HepG2 (cell line): ENCODE data around the gene GALNT8. TPM values are rescaled to one million over a fixed set of nuclear protein-coding genes. Genes with fewer than 3 reads are reported as not detected.

Source experiments
- ATAC-seq: fragments of 200-7000 bp; cut with Tn5 transposase; 3 replicates; pipeline ENCODE4 v1.9.1; 2020; ENCODE audit warnings: mild to moderate bottlenecking, moderate library complexity
- BruUV-seq: library from RNA; stranded (reverse); fragments of 400-500 nt; replicated peaks from 2 replicates; lab custom pipeline; 2021; lab: Mats Ljungman, UMichigan
- CTCF ChIA-PET: fragments of 300-600 bp; formaldehyde crosslinking; extraction: SDS; loops from one replicate; lab custom pipeline; 2021; ENCODE audit warnings: low total read pairs, inconsistent platforms, low intra/inter-chr PET ratio; lab: Yijun Ruan, JAX
- POLR2A ChIA-PET: fragments of 350-600 bp; sonication (Branson Sonifier 250); formaldehyde crosslinking; loops from one replicate; lab custom pipeline; 2020; ENCODE audit warnings: antibody characterized with exemption, inconsistent platforms; lab: Yijun Ruan, JAX
- DNase-seq: peaks from one replicate; pipeline ENCODE4 v3.0.0-alpha.2; 2015; ENCODE audit warnings: low spot score
- FAIRE-seq: peaks from 3 replicates; lab custom pipeline; 2011; peaks lifted over from hg19 to GRCh38; lab: Jason Lieb, UNC
- H2AFZ ChIP-seq: one replicate; pipeline ENCODE4 v1.6.1; 2011; ENCODE audit warnings: low read length, inconsistent platforms
- H3K27ac ChIP-seq: fragments of 300-600 bp; 3 replicates; pipeline ENCODE4 v1.8.0; 2011; ENCODE audit warnings: mixed run types, mild to moderate bottlenecking, mixed read lengths, low read length, inconsistent platforms; ENCODE audit not compliant: insufficient read depth; ENCODE audit errors: extremely low read length
- H3K27me3 ChIP-seq, 2 experiments: fragments of 200-600 bp in 1 of 2; 2 replicates in 1 of 2; 3 replicates in 1 of 2; pipeline versions ENCODE4 v1.6.0 to v1.8.0; 2011; ENCODE audit warnings: low read length in 2 of 2, mild to moderate bottlenecking in 2 of 2, moderate library complexity in 2 of 2, inconsistent platforms in 1 of 2; ENCODE audit not compliant: insufficient read depth in 2 of 2, control insufficient read depth in 1 of 2
- H3K36me3 ChIP-seq, 2 experiments: fragments of 200-600 bp in 1 of 2; replicated peaks in 1 of 2; 2 replicates in 1 of 2; 3 replicates in 1 of 2; pipeline versions ENCODE4 v1.5.1 to v1.8.0; 2011; ENCODE audit warnings: low read length in 2 of 2, inconsistent platforms in 1 of 2; ENCODE audit not compliant: insufficient read depth in 2 of 2, control insufficient read depth in 1 of 2
- H3K4me1 ChIP-seq: 2 replicates; pipeline ENCODE4 v1.5.1; 2012; ENCODE audit warnings: low read length, inconsistent platforms; ENCODE audit not compliant: insufficient read depth
- H3K4me2 ChIP-seq: 2 replicates; pipeline ENCODE4 v1.6.0; 2011; ENCODE audit warnings: low read depth, low read length, inconsistent platforms
- H3K4me3 ChIP-seq, 3 experiments: fragments of 200-600 bp in 1 of 3; sonication (generic), shearing (Covaris generic) in 1 of 3; replicated peaks in 1 of 3; 2 replicates each; pipeline ENCODE4 v1.5.1; 2011 to 2016; ENCODE audit warnings: low read length in 3 of 3, inconsistent platforms in 2 of 3, low read depth in 2 of 3, mild to moderate bottlenecking in 2 of 3, control low read depth in 1 of 3, mixed read lengths in 1 of 3; ENCODE audit not compliant: insufficient read depth in 1 of 3
- H3K79me2 ChIP-seq: one replicate; pipeline ENCODE4 v1.6.1; 2011; ENCODE audit warnings: low read length, inconsistent platforms; ENCODE audit not compliant: insufficient read depth
- H3K9ac ChIP-seq: 2 replicates; pipeline ENCODE4 v1.6.0; 2011; ENCODE audit warnings: mild to moderate bottlenecking, low read depth, low read length, inconsistent platforms; ENCODE audit not compliant: insufficient read depth
- H3K9me3 ChIP-seq: 2 replicates; pipeline ENCODE4 v1.5.1; 2012; ENCODE audit warnings: mild to moderate bottlenecking, low read length
- H4K20me1 ChIP-seq: 2 replicates; pipeline ENCODE4 v1.6.0; 2011; ENCODE audit warnings: inconsistent platforms, mild to moderate bottlenecking, low read length, moderate library complexity; ENCODE audit not compliant: insufficient read depth
- CEBPG ChIP-seq: IDR thresholded peaks from 2 replicates; pipeline ENCODE4 v1.6.1; 2016
- KLF15 ChIP-seq: sonication (generic); formaldehyde crosslinking; IDR thresholded peaks from 2 replicates; pipeline ENCODE4 v1.8.1; 2023; ENCODE audit warnings: borderline replicate concordance, mild to moderate bottlenecking, inconsistent platforms, missing genetic modification reagents, mixed read lengths
- NFYC ChIP-seq: IDR thresholded peaks from 2 replicates; pipeline ENCODE4 v1.6.1; 2016; ENCODE audit warnings: missing genetic modification reagents, missing compliant biosample characterization
- U2AF1 ChIP-seq: fragments of 200-400 bp; formaldehyde crosslinking; optimal IDR thresholded peaks from 2 replicates; pipeline ENCODE3; 2017; ENCODE audit warnings: mild to moderate bottlenecking, low read depth, low read length
- XBP1 ChIP-seq: sonication (generic); formaldehyde crosslinking; IDR thresholded peaks from 2 replicates; pipeline ENCODE4 v1.5.0; 2020; ENCODE audit warnings: missing genetic modification reagents
- ZNF614 ChIP-seq: IDR thresholded peaks from 2 replicates; pipeline ENCODE4 v1.6.1; 2018; ENCODE audit warnings: missing biosample characterization, missing genetic modification reagents, inconsistent platforms, borderline replicate concordance
- ZNF737 ChIP-seq: sonication (generic); formaldehyde crosslinking; IDR thresholded peaks from 2 replicates; pipeline ENCODE4 v1.5.0; 2020; ENCODE audit warnings: missing genetic modification reagents, mild to moderate bottlenecking, borderline replicate concordance
- WGBS: methylation state at CpG from one replicate; pipeline ENCODE4 v1.1.6; 2017; ENCODE audit warnings: low lambda C conversion rate; 5-methylcytosine and 5-hydroxymethylcytosine counted together
- in situ Hi-C: cut with HindIII; loops from 2 replicates; pipeline ENCODE4 v1.10.0; 2017; ENCODE audit warnings: low pct_unique_long_range_greater_than_20kb; ENCODE audit not compliant: extremely low pct_ligation_motif_present
- intact Hi-C: fragments of 100-400 bp; cut with micrococcal nuclease; formaldehyde crosslinking; loops from one replicate; pipeline ENCODE4 v1.10.0; 2022; ENCODE audit not compliant: unreplicated experiment
- polyA plus RNA-seq, 8 experiments: library from polyadenylated mRNA; depleted of rRNA in 3 of 8; stranded (reverse) in 7 of 8; unstranded in 1 of 8; fragments of >200 nt; fragmentation: Illumina TruSeq in 4 of 8; extraction: Trizol in 4 of 8; gene quantifications; 2 replicates each; pipeline versions ENCODE4 v1.2.1 to v1.2.3, GENCODE V29; 2011 to 2016; ENCODE audit warnings: low read depth in 4 of 8, missing spikeins in 1 of 8, mixed read lengths in 1 of 8; ENCODE audit not compliant: insufficient read depth in 1 of 8
- total RNA-seq, 5 experiments: library from RNA; depleted of rRNA; stranded (reverse); fragments of >200 nt; fragmentation: Illumina TruSeq; extraction: Trizol; gene quantifications; 2 replicates each; pipeline ENCODE4 v1.2.3, GENCODE V29; 2016; ENCODE audit warnings: low read depth in 1 of 5
- TF ChIP-seq, protein P1 (sequence below): sonication (generic); formaldehyde crosslinking; IDR thresholded peaks from 2 replicates; pipeline ENCODE4 v1.4.0; 2020; ENCODE audit warnings: missing genetic modification reagents, borderline replicate concordance

Gene GALNT8
- total and polyA plus RNA-seq, 2 of the 13 experiments (the other 11 are each of a cell fraction or from before 2014, with no cell fraction given), result 0.45 TPM; not detected in 1

DNA sequence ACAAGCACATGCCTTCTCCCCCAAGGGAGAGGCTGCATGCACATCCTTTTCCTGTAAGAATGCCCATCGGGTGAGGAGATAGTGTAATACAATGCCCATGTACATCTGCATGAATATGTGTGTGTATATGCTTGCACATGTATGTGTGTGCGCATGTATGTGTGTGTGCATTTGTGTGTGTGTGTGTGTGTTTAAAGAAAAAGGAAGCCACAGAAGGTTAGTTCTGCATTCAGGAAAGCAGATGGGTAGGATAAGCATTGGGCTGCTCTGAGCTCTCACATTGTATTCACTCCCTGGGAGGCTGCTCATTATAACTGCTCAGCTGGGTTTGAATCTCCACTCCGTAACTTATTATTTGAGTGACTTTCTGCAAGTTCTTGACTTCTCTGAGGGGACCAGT, 74.3 kb downstream of the GALNT8 start:
- DNase-seq, result no peak

DNA sequence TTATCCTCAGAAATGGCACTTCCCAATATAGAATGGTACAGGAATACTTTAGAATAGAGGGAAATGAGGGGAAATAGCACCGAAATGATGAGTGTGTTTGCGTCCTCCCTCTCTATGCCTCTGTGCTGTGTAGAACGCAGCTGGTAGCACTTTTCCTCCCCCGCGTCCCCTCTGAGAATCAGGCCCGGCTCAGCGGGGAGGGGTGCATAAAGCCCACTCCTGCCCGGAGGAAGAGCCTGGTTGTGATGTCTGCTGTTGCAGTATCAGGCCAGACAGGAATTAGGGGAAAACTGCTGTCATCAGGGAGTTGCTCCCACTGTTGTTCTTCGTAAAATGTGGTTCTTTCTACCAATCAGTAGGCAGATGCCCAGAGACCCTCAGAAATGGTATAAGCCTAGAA, 76.0 kb downstream of the GALNT8 start:
- peaks cover 8% of the 10 kb centered on the region; the same call in 1 of the 2 replicates for H3K4me1 ChIP-seq
- ATAC-seq, result no peak
- no peaks in the 10 kb centered on the region for H3K36me3 ChIP-seq
- H3K79me2 ChIP-seq, result no peaks in the 10 kb centered on the region
- DNase-seq, result no peak
- intact Hi-C loops, result no loop called here
- H3K27me3 ChIP-seq, result peaks cover 0 to 12% of the 10 kb centered on the region in 2 experiments; a peak in 3 of 5 replicates
- in situ Hi-C loops, result no loop called here
- no peak for FAIRE-seq
- H3K4me2 ChIP-seq, result no peak overlapping the region
- CTCF ChIA-PET, result no interaction called here
- POLR2A ChIA-PET, result no interaction called here
- H3K4me3 ChIP-seq, result no peak overlapping the region
- no peak overlapping the region for H3K9ac ChIP-seq
- no peak overlapping the region for H2AFZ ChIP-seq
- no TSS peak for BruUV-seq
- no peaks in the 10 kb centered on the region for H3K9me3 ChIP-seq
- H4K20me1 ChIP-seq, result no peaks in the 10 kb centered on the region
- no peak overlapping the region for H3K27ac ChIP-seq
- TF ChIP-seq ZNF614 (CRISPR knock-in tag), result no peak
- no peak for TF ChIP-seq XBP1
- no peak for TF ChIP-seq ZNF737
- TF ChIP-seq, protein P1, sequence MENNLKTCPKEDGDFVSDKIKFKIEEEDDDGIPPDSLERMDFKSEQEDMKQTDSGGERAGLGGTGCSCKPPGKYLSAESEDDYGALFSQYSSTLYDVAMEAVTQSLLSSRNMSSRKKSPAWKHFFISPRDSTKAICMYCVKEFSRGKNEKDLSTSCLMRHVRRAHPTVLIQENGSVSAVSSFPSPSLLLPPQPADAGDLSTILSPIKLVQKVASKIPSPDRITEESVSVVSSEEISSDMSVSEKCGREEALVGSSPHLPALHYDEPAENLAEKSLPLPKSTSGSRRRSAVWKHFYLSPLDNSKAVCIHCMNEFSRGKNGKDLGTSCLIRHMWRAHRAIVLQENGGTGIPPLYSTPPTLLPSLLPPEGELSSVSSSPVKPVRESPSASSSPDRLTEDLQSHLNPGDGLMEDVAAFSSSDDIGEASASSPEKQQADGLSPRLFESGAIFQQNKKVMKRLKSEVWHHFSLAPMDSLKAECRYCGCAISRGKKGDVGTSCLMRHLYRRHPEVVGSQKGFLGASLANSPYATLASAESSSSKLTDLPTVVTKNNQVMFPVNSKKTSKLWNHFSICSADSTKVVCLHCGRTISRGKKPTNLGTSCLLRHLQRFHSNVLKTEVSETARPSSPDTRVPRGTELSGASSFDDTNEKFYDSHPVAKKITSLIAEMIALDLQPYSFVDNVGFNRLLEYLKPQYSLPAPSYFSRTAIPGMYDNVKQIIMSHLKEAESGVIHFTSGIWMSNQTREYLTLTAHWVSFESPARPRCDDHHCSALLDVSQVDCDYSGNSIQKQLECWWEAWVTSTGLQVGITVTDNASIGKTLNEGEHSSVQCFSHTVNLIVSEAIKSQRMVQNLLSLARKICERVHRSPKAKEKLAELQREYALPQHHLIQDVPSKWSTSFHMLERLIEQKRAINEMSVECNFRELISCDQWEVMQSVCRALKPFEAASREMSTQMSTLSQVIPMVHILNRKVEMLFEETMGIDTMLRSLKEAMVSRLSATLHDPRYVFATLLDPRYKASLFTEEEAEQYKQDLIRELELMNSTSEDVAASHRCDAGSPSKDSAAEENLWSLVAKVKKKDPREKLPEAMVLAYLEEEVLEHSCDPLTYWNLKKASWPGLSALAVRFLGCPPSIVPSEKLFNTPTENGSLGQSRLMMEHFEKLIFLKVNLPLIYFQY, result no peak
- TF ChIP-seq U2AF1, result no peak
- TF ChIP-seq CEBPG (CRISPR knock-in tag), result no peak
- no peak for TF ChIP-seq KLF15 (CRISPR knock-in tag)
- 50% methylated on average over 8 of the region's 9 CpGs for WGBS

More for the DNA sequence above, 74.3 kb downstream of the GALNT8 start:
- no peak for TF ChIP-seq NFYC (CRISPR knock-in tag)
- peaks cover 0 to 3% of the 10 kb centered on the region in 2 experiments; a peak in 2 of 5 replicates for H3K27me3 ChIP-seq
- ChIA-PET POLR2A (no interaction called here), CTCF (no interaction called here)
- no peak overlapping the region for H3K27ac ChIP-seq
- BruUV-seq, result no TSS peak
- intact Hi-C loops, result no loop called here
- ATAC-seq (no peak), FAIRE-seq (no peak)
- H3K4me2 ChIP-seq, result no peak overlapping the region
- no peak overlapping the region for H3K4me3 ChIP-seq
- in situ Hi-C loops, result no loop called here
- H4K20me1 ChIP-seq, result no peaks in the 10 kb centered on the region
- 28% methylated on average over 3 of the region's 3 CpGs for WGBS
- no peaks in the 10 kb centered on the region for H3K36me3 ChIP-seq
- H3K4me1 ChIP-seq, result peaks cover 8% of the 10 kb centered on the region; the same call in 1 of the 2 replicates
- no peak overlapping the region for H2AFZ ChIP-seq
- H3K9me3 ChIP-seq, result no peaks in the 10 kb centered on the region
- H3K79me2 ChIP-seq, result no peaks in the 10 kb centered on the region
- no peak overlapping the region for H3K9ac ChIP-seq
